ENCODE measurements around the gene SNTA1. TPM values are rescaled to one million over a fixed set of nuclear protein-coding genes. Genes with fewer than 3 reads are reported as not detected.

Gene SNTA1
- total and polyA plus RNA-seq, 2 of the 8 experiments (the other 6 are each of a cell fraction or from before 2014, with no cell fraction given) = 4.5 to 8.0 TPM

- no peak overlapping the region for H3K4me3 ChIP-seq (ENCODE audit: extremely low read depth in 1 of 4, insufficient read depth in 2 of 4, low read depth in 3 of 4, low read length in 4 of 4)
- no peak overlapping the region for H3K14ac ChIP-seq (ENCODE audit: insufficient read length)
- 93% methylated on average over 8 of the region's 8 CpGs; no CpG with 5 or more reads in 1 of the 2 experiments for WGBS, 2 experiments (ENCODE audit: extremely low coverage in 1 of 2, insufficient coverage in 1 of 2, insufficient read length in 1 of 2, insufficient replicate concordance in 2 of 2, low coverage in 1 of 2, low lambda C conversion rate in 2 of 2, missing lambda C conversion rate in 1 of 2)
- no peak overlapping the region for H3K27ac ChIP-seq (ENCODE audit: low read depth, low read length)
- H2BK120ac ChIP-seq (replicated peaks; ENCODE audit: low read depth, low read length) = no peak overlapping the region
- DNase-seq (ENCODE audit: low read depth in 1 of 2, low spot score in 2 of 2) (no peak), FAIRE-seq (no peak)
- H3K36me3 ChIP-seq (ENCODE audit: control insufficient read depth in 2 of 4, insufficient read depth in 4 of 4, low read length in 3 of 4) = no peaks in the 10 kb centered on the region; a peak in 1 of 8 replicates
- H4K5ac ChIP-seq (ENCODE audit: insufficient read length, low read depth, low read length) = no peak overlapping the region
- ChIA-PET CTCF (ENCODE audit: partially characterized antibody) (interaction anchor here (0.6 to 3.1 kb wide), 3 partner anchors 12 to 365 kb away, joined by 3 to 9 read pairs (median 3); no protein-coding TSS in a partner anchor), POLR2A (ENCODE audit: partially characterized antibody) (interaction anchor here (0.6 kb wide), 1 partner anchor 42 kb away, joined by 5 read pairs; no protein-coding TSS in a partner anchor)
- H3K79me2 ChIP-seq (ENCODE audit: control insufficient read depth in 1 of 2, insufficient read depth in 2 of 2, low read length in 2 of 2) = no peaks in the 10 kb centered on the region
- H2BK20ac ChIP-seq (ENCODE audit: low read length) = no peak overlapping the region
- no peaks in the 10 kb centered on the region for H3K9me3 ChIP-seq (ENCODE audit: insufficient read depth in 2 of 2, low read depth in 1 of 2, low read length in 1 of 2)
- H4K91ac ChIP-seq (replicated peaks; ENCODE audit: insufficient read length, low read length) = no peak overlapping the region
- no peak overlapping the region for H2AK5ac ChIP-seq (ENCODE audit: low read depth, low read length)
- H4K8ac ChIP-seq (ENCODE audit: extremely low read depth, insufficient read depth, low read length) = no peak overlapping the region
- H3K79me1 ChIP-seq (ENCODE audit: low read depth, low read length) = no peaks in the 10 kb centered on the region; the same call in 1 of the 2 replicates
- H4K20me1 ChIP-seq (replicated peaks in 1 of 2; ENCODE audit: control insufficient read depth in 1 of 2, insufficient read depth in 2 of 2, low read length in 2 of 2) = peaks cover 0 to 2% of the 10 kb centered on the region in 2 experiments
- TF ChIP-seq HDAC6 (IDR thresholded peaks at IDR 0.05; ENCODE audit: low read depth, low read length) (no peak), CTBP2 (IDR thresholded peaks at IDR 0.05; ENCODE audit: borderline replicate concordance, insufficient read depth, insufficient read length, low read length) (no peak), HDAC2 (IDR thresholded peaks at IDR 0.05; ENCODE audit: borderline replicate concordance in 1 of 2, low read depth in 2 of 2, low read length in 2 of 2) (no peak), TEAD4 (IDR thresholded peaks at IDR 0.05; ENCODE audit: low read depth, low read length) (no peak), USF2 (IDR thresholded peaks at IDR 0.05; ENCODE audit: low read length) (no peak), KDM5A (IDR thresholded peaks at IDR 0.05; ENCODE audit: low read length) (no peak), RXRA (IDR thresholded peaks at IDR 0.05; ENCODE audit: insufficient read depth, low read depth, low read length) (no peak), ZNF274 (IDR thresholded peaks at IDR 0.05; ENCODE audit: borderline replicate concordance, extremely low read depth, low read length) (no peak), ATF2 (IDR thresholded peaks at IDR 0.05; ENCODE audit: low read length) (no peak)
- H2BK15ac ChIP-seq (ENCODE audit: low read length) = no peak overlapping the region
- no peak overlapping the region for H2AFZ ChIP-seq (ENCODE audit: low read length)
- H2BK12ac ChIP-seq (ENCODE audit: low read depth, low read length) = no peak overlapping the region
- H3K9ac ChIP-seq (replicated peaks in 1 of 4; ENCODE audit: extremely low read depth in 1 of 4, low read depth in 3 of 4, low read length in 3 of 4) = no peak overlapping the region
- no peak overlapping the region for H3K23ac ChIP-seq (ENCODE audit: insufficient read length)
- H3K23me2 ChIP-seq (ENCODE audit: low read depth, low read length) = no peaks in the 10 kb centered on the region
- no peaks in the 10 kb centered on the region for H3K4me1 ChIP-seq (replicated peaks in 1 of 4; ENCODE audit: control insufficient read depth in 3 of 4, insufficient read depth in 4 of 4, low read length in 3 of 4)
- no peaks in the 10 kb centered on the region for H3K27me3 ChIP-seq (replicated peaks in 1 of 4; ENCODE audit: control insufficient read depth in 3 of 4, extremely low read depth in 1 of 4, insufficient read depth in 3 of 4, low read length in 3 of 4)
- H3K56ac ChIP-seq (replicated peaks; ENCODE audit: insufficient read length, low read depth, low read length) = no peak overlapping the region
- no peak overlapping the region for H2BK5ac ChIP-seq (ENCODE audit: low read depth, low read length)
- no peak overlapping the region for H3K4ac ChIP-seq (replicated peaks; ENCODE audit: insufficient read length, low read depth, low read length)
- no peak overlapping the region for H3K4me2 ChIP-seq (ENCODE audit: insufficient read depth in 1 of 2, low read depth in 2 of 2, low read length in 2 of 2)
- H3K18ac ChIP-seq (ENCODE audit: extremely low read depth, low read length) = no peak overlapping the region
Measured at GRCh38 chr20:33412484-33412838, 31.1 kb downstream of the SNTA1 start.

Measured in H1 (cell line).